SU-DHL-6 (cell line): ENCODE measurements around the gene PCLO.

ENCODE experiments used
- EZH2phosphoT487 ChIP-seq: fragments of 200-600 bp; sonication (generic), shearing (Covaris generic); conservative IDR thresholded peaks from 2 replicates; pipeline ENCODE4 v1.6.1; 2018; ENCODE audit warnings: mild to moderate bottlenecking, antibody characterized with exemption, low read length, moderate library complexity, mixed read lengths
- TF ChIP-seq, protein P1 (sequence below): fragments of 200-600 bp; sonication (generic); IDR thresholded peaks from one replicate; pipeline ENCODE4 v1.5.1; 2017; ENCODE audit warnings: antibody characterized with exemption, mild to moderate bottlenecking, low read length, moderate library complexity; ENCODE audit not compliant: insufficient read depth, poor library complexity, severe bottlenecking

DNA sequence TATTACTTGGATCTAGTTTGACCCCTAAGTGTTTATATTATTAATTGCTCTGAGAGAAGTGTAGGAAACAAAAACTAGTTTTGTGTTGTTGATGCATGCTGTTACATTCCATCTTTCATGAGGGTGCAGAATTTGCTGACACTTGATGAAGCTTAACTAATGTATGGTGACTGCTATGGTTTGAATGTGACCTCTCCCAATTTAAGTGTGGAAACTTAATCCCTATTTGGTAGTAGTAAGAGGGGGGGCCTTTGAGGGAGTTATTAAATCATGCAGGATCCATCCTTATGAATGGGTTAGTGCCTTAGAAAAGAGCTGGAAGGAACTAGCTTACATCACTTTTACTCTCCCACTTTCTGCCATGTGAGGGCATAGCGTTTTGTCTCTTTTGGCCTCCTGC, 142.5 kb downstream of the PCLO start:
- TF ChIP-seq, protein P1, sequence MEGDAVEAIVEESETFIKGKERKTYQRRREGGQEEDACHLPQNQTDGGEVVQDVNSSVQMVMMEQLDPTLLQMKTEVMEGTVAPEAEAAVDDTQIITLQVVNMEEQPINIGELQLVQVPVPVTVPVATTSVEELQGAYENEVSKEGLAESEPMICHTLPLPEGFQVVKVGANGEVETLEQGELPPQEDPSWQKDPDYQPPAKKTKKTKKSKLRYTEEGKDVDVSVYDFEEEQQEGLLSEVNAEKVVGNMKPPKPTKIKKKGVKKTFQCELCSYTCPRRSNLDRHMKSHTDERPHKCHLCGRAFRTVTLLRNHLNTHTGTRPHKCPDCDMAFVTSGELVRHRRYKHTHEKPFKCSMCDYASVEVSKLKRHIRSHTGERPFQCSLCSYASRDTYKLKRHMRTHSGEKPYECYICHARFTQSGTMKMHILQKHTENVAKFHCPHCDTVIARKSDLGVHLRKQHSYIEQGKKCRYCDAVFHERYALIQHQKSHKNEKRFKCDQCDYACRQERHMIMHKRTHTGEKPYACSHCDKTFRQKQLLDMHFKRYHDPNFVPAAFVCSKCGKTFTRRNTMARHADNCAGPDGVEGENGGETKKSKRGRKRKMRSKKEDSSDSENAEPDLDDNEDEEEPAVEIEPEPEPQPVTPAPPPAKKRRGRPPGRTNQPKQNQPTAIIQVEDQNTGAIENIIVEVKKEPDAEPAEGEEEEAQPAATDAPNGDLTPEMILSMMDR = no peak
- TF ChIP-seq EZH2phosphoT487 = no peak
